Activated T-helper 1 cell treated with anti-CD3 and anti-CD28 coated beads, Interleukin-2, amount 50 U/mL, for 16 hours (primary cell): ENCODE measurements around the gene RGR.

Experiments
- DNase-seq, 2 donors: peaks; one replicate each; pipeline ENCODE4 v3.0.0-alpha.2; 2020; ENCODE audit warnings: low read depth in 1 of 2, low spot score in 1 of 2

The RGR gene

GRCh38 chr10:84293171-84293570, 48.3 kb downstream of the RGR start:
- no peak for DNase-seq

- DNase-seq: no peak
Measured at GRCh38 chr10:84293574-84294016, 48.7 kb downstream of the RGR start.

GRCh38 chr10:84294766-84295447, 50.1 kb downstream of the RGR start:
- DNase-seq: no peak

GRCh38 chr10:84296091-84296981, 51.5 kb downstream of the RGR start:
- no peak for DNase-seq

GRCh38 chr10:84298057-84298456, 53.2 kb downstream of the RGR start:
- DNase-seq: no peak

- no peak for DNase-seq
Measured at GRCh38 chr10:84302223-84302622, 57.4 kb downstream of the RGR start.

- DNase-seq: no peak
Measured at GRCh38 chr10:84306751-84307384, 62.0 kb downstream of the RGR start.

- DNase-seq: no peak
Measured at GRCh38 chr10:84308021-84308420, 63.2 kb downstream of the RGR start.

GRCh38 chr10:84308481-84309304, 63.8 kb downstream of the RGR start:
- no peak for DNase-seq
